ENCODE data around the gene STAB1. TPM values are rescaled to one million over a fixed set of nuclear protein-coding genes. Genes with fewer than 3 reads are reported as not detected.

The STAB1 gene
- total RNA-seq, 1 donor from 2014 or later, result 6.3 TPM

DNA sequence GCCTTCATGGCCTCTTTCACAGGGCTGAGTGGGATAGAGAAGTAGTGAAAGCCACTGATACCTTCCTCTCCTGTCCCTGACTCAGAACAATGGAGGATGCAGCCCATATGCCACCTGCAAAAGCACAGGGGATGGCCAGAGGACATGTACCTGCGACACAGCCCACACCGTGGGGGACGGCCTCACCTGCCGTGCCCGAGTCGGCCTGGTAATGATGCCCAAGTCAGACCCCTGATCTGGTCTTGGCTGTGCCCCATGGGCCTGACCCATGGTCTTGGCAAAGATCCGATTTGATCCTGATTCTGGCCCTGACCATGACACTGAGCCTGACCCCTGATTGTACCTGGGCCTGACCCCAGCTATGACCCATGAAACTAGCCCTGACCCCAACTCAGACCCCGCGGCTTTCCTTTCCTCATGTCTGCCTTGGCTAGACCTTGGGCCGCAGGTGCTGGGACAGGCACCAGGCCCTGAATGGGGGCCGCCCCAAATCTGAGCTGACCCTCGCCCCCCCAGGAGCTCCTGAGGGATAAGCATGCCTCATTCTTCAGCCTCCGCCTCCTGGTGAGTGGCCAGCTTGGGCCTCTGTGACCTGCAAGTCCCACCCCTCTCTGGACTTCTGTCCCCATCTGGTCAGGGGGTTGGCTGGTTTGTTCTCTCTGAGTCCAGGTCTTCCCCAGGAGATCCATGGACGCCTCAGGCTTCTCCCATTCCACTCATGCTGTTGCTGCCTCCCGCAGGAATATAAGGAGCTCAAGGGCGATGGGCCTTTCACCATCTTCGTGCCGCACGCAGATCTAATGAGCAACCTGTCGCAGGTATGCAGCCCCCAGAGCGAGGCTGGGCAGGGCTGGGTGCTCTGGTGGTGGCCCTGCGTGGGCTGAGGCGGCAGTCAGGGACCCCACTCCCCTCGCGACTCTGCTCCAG, 22.9 kb downstream of the STAB1 start:
- Mint-ChIP-seq H3K36me3 (ENCODE audit: unreplicated experiment) (no peaks in the 10 kb centered on the region), H3K27ac (ENCODE audit: unreplicated experiment) (no peak overlapping the region), H3K27me3 (ENCODE audit: unreplicated experiment) (peaks cover 9% of the 10 kb centered on the region), H3K9me3 (ENCODE audit: unreplicated experiment) (peaks cover 6% of the 10 kb centered on the region), H3K4me1 (ENCODE audit: low read depth, unreplicated experiment) (peaks cover 11% of the 10 kb centered on the region), H3K4me3 (ENCODE audit: unreplicated experiment) (no peak overlapping the region)
- TF ChIP-seq, protein P1, sequence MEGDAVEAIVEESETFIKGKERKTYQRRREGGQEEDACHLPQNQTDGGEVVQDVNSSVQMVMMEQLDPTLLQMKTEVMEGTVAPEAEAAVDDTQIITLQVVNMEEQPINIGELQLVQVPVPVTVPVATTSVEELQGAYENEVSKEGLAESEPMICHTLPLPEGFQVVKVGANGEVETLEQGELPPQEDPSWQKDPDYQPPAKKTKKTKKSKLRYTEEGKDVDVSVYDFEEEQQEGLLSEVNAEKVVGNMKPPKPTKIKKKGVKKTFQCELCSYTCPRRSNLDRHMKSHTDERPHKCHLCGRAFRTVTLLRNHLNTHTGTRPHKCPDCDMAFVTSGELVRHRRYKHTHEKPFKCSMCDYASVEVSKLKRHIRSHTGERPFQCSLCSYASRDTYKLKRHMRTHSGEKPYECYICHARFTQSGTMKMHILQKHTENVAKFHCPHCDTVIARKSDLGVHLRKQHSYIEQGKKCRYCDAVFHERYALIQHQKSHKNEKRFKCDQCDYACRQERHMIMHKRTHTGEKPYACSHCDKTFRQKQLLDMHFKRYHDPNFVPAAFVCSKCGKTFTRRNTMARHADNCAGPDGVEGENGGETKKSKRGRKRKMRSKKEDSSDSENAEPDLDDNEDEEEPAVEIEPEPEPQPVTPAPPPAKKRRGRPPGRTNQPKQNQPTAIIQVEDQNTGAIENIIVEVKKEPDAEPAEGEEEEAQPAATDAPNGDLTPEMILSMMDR (IDR thresholded peaks at IDR 0.05; ENCODE audit: partially characterized antibody, unreplicated experiment), result no peak
- DNase-seq, result no peak

DNA sequence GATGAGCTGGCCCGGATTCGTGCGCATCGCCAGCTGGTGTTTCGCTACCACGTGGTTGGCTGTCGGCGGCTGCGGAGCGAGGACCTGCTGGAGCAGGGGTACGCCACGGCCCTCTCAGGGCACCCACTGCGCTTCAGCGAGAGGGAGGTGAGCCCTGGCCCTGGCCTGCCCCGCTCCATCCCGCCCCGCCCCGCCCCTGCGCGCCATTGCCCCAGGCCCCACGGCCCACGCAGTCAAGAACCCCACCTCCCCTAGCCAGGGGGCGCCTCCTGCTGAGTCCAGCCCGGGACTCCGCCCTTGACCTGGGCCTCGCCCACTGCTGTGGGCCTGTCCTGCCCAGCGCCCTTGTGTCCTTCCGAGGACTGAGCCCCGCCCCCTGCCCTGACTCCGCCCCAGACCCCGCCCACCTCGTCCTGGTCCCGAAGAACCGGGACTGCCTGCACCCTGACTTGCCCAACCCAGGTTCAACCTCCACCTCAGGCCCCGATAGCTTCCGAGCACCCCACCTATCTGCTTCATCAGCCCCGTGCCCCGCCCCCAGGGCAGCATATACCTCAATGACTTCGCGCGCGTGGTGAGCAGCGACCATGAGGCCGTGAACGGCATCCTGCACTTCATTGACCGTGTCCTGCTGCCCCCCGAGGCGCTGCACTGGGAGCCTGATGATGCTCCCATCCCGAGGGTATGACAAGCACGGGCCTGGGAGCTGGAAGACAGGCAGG, 23.7 kb downstream of the STAB1 start:
- Mint-ChIP-seq H3K9me3 (ENCODE audit: unreplicated experiment) (peaks cover 6% of the 10 kb centered on the region), H3K27ac (ENCODE audit: unreplicated experiment) (no peak overlapping the region), H3K36me3 (ENCODE audit: unreplicated experiment) (no peaks in the 10 kb centered on the region), H3K27me3 (ENCODE audit: unreplicated experiment) (peaks cover 9% of the 10 kb centered on the region), H3K4me1 (ENCODE audit: low read depth, unreplicated experiment) (peaks cover 11% of the 10 kb centered on the region), H3K4me3 (ENCODE audit: unreplicated experiment) (no peak overlapping the region)
- no peak for DNase-seq
- TF ChIP-seq, protein P1 (IDR thresholded peaks at IDR 0.05; ENCODE audit: partially characterized antibody, unreplicated experiment), result no peak

DNA sequence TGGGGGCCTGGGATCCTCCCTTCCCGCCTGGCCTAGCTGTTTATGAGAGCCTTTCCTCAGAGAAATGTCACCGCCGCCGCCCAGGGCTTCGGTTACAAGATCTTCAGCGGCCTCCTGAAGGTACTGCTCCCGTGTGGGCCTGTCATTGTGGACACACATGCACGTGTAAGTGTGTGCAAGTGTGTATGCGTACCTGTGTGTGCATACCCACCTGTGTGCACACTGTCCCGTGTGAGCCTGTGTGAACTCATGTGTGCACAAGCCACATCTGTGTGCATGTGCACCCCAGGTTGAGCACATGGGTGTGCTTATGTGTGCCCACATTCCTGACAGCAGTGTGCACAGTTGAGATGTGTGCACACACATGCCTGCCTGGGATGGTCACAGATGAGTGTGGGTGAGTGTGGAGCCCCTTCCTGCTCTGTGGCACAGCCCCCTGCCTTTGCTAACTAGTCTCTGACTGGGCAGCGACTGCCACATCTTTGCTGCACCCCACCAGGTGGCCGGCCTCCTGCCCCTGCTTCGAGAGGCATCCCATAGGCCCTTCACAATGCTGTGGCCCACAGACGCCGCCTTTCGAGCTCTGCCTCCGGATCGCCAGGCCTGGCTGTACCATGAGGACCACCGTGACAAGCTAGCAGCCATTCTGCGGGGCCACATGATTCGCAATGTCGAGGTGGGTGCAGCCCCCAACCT, 24.5 kb downstream of the STAB1 start:
- Mint-ChIP-seq H3K27ac (ENCODE audit: unreplicated experiment) (no peak overlapping the region), H3K27me3 (ENCODE audit: unreplicated experiment) (peaks cover 9% of the 10 kb centered on the region), H3K9me3 (ENCODE audit: unreplicated experiment) (peaks cover 8% of the 10 kb centered on the region), H3K36me3 (ENCODE audit: unreplicated experiment) (no peaks in the 10 kb centered on the region), H3K4me3 (ENCODE audit: unreplicated experiment) (no peak overlapping the region), H3K4me1 (ENCODE audit: low read depth, unreplicated experiment) (peaks cover 11% of the 10 kb centered on the region)
- TF ChIP-seq, protein P1 (IDR thresholded peaks at IDR 0.05; ENCODE audit: partially characterized antibody, unreplicated experiment), result no peak
- no peak for DNase-seq

DNA sequence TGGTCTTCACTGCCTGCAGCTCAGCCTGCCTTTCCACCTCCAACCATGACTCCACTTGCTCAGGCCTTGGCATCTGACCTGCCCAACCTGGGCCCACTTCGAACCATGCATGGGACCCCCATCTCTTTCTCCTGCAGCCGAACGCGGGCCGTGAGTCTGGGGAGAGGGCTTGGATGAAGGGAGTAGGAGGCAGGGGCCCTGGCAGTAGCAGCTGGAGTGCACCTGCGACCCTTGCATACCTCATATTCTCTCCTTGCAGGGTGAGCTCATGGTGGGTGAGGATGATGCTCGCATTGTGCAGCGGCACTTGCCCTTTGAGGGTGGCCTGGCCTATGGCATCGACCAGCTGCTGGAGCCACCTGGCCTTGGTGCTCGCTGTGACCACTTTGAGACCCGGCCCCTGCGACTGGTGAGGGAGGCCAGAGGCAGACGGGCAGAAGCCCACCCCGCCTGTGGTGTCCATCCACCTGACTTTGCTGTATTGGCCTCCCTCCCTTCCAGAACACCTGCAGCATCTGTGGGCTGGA, 25.1 kb downstream of the STAB1 start:
- no peaks in the 10 kb centered on the region for H3K36me3 Mint-ChIP-seq (ENCODE audit: unreplicated experiment)
- no peak overlapping the region for H3K27ac Mint-ChIP-seq (ENCODE audit: unreplicated experiment)
- H3K4me1 Mint-ChIP-seq (ENCODE audit: low read depth, unreplicated experiment), result peaks cover 7% of the 10 kb centered on the region
- TF ChIP-seq, protein P1 (IDR thresholded peaks at IDR 0.05; ENCODE audit: partially characterized antibody, unreplicated experiment), result no peak
- peaks cover 6% of the 10 kb centered on the region for H3K27me3 Mint-ChIP-seq (ENCODE audit: unreplicated experiment)
- H3K9me3 Mint-ChIP-seq (ENCODE audit: unreplicated experiment), result peaks cover 7% of the 10 kb centered on the region
- H3K4me3 Mint-ChIP-seq (ENCODE audit: unreplicated experiment), result no peak overlapping the region
- DNase-seq, result no peak
